Activated CD8-positive, alpha-beta T cell treated with anti-CD3 and anti-CD28 coated beads, Interleukin-2, amount 10 ng/mL, durations not matched to agents 7 days and 5 days (primary cell): ENCODE measurements around the gene METAP1D. TPM values are rescaled to one million over a fixed set of nuclear protein-coding genes. Genes with fewer than 3 reads are reported as not detected.

Experiments
- ATAC-seq: fragments of 150-1000 bp; cut with Tn5 transposase; one replicate; pipeline ENCODE4 v1.10.0; 2021; ENCODE audit warnings: moderate library complexity
- CTCF ChIA-PET: fragments of 350-600 bp; sonication (Branson Sonifier 250); formaldehyde crosslinking; loops from one replicate; lab custom pipeline; 2021; ENCODE audit warnings: antibody characterized with exemption; lab: Charles Lee
- POLR2A ChIA-PET: fragments of 350-600 bp; sonication (Branson Sonifier 250); formaldehyde crosslinking; loops from one replicate; lab custom pipeline; 2021; ENCODE audit warnings: antibody characterized with exemption; lab: Charles Lee
- DNase-seq: peaks from one replicate; pipeline ENCODE4 v3.0.0-alpha.2; 2020
- H3K27ac Mint-ChIP-seq: one replicate; pipeline ENCODE4 v1.8.0; 2021; ENCODE audit warnings: mild to moderate bottlenecking, mixed read lengths
- H3K27me3 Mint-ChIP-seq: one replicate; pipeline ENCODE4 v1.8.0; 2021; ENCODE audit warnings: low read depth, mixed read lengths
- H3K36me3 Mint-ChIP-seq: one replicate; pipeline ENCODE4 v1.8.0; 2021; ENCODE audit warnings: low read depth, mixed read lengths
- H3K4me1 Mint-ChIP-seq: one replicate; pipeline ENCODE4 v1.8.0; 2021; ENCODE audit warnings: low read depth, mixed read lengths
- H3K4me3 Mint-ChIP-seq: one replicate; pipeline ENCODE4 v1.8.0; 2021; ENCODE audit warnings: mild to moderate bottlenecking, mixed read lengths
- H3K9me3 Mint-ChIP-seq: one replicate; pipeline ENCODE4 v1.8.0; 2022; ENCODE audit warnings: mixed read lengths; ENCODE audit not compliant: insufficient read depth
- total RNA-seq, 2 experiments: library from RNA; stranded (reverse); gene quantifications; one replicate each; pipeline ENCODE4 v1.2.3, GENCODE V29; 2021

Gene METAP1D
- total RNA-seq, 2 experiments from 2014 or later, result 3.9 to 6.0 TPM

DNA sequence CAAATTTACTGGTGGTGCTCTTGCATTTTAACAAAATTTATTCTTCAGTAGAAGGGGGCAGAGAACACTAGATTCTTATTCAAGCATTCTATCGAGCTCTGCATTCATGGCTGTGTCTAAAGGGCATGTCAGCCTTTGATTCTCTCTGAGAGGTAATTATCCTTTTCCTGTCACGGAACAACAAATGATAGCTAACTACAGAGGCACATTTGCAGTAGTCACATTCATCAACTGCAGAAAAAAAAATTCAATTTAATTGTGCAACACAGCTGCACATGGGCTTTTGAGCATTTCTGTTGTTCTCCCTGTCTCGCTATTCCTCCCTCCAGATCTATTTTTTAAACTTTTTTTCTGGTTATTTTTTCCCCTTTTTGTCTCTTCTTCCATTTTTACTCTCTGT is 72.5 kb downstream of the METAP1D start:
- Mint-ChIP-seq H3K27ac (no peak overlapping the region), H3K36me3 (no peaks in the 10 kb centered on the region), H3K4me1 (no peaks in the 10 kb centered on the region), H3K4me3 (no peak overlapping the region), H3K9me3 (no peaks in the 10 kb centered on the region), H3K27me3 (peaks cover 13% of the 10 kb centered on the region)
- no peak for DNase-seq
- no peak for ATAC-seq
- ChIA-PET CTCF (interaction anchor here (0.9 to 3.2 kb wide), 3 partner anchors 31 to 389 kb away, joined by 3 to 15 read pairs (median 3); partner anchors contain the start of gene DLX2), POLR2A (no interaction called here)

DNA sequence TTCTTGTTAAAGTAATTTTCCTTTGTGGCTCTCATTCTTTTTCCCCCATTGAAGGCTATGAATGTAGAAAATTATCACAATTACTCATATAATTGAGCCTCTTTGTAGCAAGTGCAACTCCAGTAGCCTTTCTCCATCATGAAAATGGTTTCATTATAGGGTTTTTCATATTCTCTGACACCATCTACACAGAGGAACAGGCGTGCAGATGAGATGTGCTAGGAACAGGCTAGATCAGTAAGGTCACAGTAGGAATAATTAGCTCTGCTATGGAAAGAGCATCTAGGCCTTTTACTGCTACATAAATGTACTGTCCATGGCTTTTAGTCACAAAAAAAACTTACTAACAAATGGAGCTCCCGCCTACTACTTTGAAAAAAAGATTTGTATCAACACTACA is 73.0 kb downstream of the METAP1D start:
- ChIA-PET POLR2A (interaction anchor here (1.5 kb wide), 1 partner anchor 10 kb away, joined by 3 read pairs; no protein-coding TSS in a partner anchor), CTCF (interaction anchor here (0.9 to 3.2 kb wide), 3 partner anchors 30 to 389 kb away, joined by 3 to 15 read pairs (median 3); partner anchors contain the start of gene DLX2)
- H3K27ac Mint-ChIP-seq, result no peak overlapping the region
- ATAC-seq (no peak), DNase-seq (no peak)
- H3K4me3 Mint-ChIP-seq, result no peak overlapping the region
- no peaks in the 10 kb centered on the region for H3K4me1 Mint-ChIP-seq
- no peaks in the 10 kb centered on the region for H3K36me3 Mint-ChIP-seq
- H3K27me3 Mint-ChIP-seq, result peaks cover 13% of the 10 kb centered on the region
- no peaks in the 10 kb centered on the region for H3K9me3 Mint-ChIP-seq

DNA sequence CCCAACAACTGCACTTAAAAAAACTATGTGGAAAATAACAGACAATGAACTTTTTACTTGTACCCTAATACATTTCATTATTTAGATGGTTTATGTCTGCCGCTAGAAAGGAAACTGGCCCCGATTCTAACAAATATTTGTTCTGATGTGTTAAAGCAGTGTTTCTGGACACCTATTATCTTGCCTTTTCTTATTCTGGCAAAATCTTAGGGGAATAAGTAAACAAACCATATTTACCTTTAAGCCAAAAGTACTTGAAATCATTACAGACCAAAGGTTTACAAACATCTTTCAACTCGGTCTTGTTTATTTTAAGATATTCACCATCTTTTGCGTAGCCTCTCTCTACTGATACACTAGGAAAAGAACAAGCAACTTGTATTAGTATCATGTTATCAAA is 73.8 kb downstream of the METAP1D start:
- no peaks in the 10 kb centered on the region for H3K4me1 Mint-ChIP-seq
- peaks cover 19% of the 10 kb centered on the region for H3K27me3 Mint-ChIP-seq
- no peak overlapping the region for H3K27ac Mint-ChIP-seq
- no peaks in the 10 kb centered on the region for H3K36me3 Mint-ChIP-seq
- H3K4me3 Mint-ChIP-seq, result no peak overlapping the region
- ChIA-PET POLR2A (interaction anchor here (1.5 kb wide), 1 partner anchor 10 kb away, joined by 3 read pairs; no protein-coding TSS in a partner anchor), CTCF (interaction anchor here (1.6 to 3.2 kb wide), 2 partner anchors 30 to 388 kb away, joined by 3 to 15 read pairs; partner anchors contain the start of gene DLX2)
- no peaks in the 10 kb centered on the region for H3K9me3 Mint-ChIP-seq
- no peak for ATAC-seq
- no peak for DNase-seq

DNA sequence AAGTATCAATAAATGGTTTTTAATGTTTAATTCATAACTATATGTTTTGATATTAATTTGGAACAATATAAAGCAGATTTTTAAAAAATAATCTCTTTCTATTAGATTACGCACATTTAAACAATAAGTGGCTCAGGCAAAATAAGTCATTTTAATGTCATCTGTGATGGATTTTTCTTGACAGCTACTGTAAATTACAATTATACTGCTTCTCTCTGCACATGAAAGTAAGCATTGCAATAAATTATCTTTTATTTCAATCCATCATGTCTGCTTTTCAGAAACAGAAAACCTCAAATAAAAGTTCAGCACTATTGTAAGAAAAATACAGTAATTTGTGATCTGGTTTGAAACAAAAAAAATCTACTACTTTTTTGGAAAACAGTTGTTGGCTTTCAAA is 74.5 kb downstream of the METAP1D start:
- ChIA-PET POLR2A (interaction anchor here (1.5 kb wide), 1 partner anchor 11 kb away, joined by 3 read pairs; no protein-coding TSS in a partner anchor), CTCF (interaction anchor here (3.2 kb wide), 1 partner anchor 29 kb away, joined by 15 read pairs; the partner anchor contains the start of gene DLX2)
- no peak for DNase-seq
- H3K4me3 Mint-ChIP-seq, result no peak overlapping the region
- no peaks in the 10 kb centered on the region for H3K9me3 Mint-ChIP-seq
- no peaks in the 10 kb centered on the region for H3K36me3 Mint-ChIP-seq
- no peak overlapping the region for H3K27ac Mint-ChIP-seq
- ATAC-seq, result no peak
- H3K27me3 Mint-ChIP-seq, result peaks cover 26% of the 10 kb centered on the region
- H3K4me1 Mint-ChIP-seq, result no peaks in the 10 kb centered on the region

DNA sequence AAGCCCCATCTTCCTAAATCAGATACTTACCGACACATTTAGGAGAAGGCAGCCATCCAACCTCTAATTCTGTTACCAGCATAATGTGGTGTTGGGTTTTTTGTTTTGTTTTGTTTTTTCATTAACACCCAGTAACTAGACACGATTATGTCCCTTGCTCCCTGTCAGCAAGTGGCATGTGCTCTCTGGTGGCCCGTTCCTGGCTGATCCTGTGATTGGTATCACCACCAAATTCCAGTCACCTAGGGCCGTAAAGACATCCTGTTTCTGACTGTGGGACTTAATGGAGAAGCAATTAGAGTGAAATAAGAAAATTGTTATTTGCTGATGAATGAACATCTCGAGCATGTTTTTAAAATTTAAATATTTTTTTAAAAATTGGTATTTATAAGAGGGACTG is 79.7 kb downstream of the METAP1D start:
- Mint-ChIP-seq H3K9me3 (no peaks in the 10 kb centered on the region), H3K4me3 (no peak overlapping the region), H3K4me1 (peaks cover 28% of the 10 kb centered on the region), H3K27me3 (peaks cover 74% of the 10 kb centered on the region), H3K27ac (no peak overlapping the region), H3K36me3 (peaks cover 5% of the 10 kb centered on the region)
- ChIA-PET CTCF (no interaction called here), POLR2A (no interaction called here)
- no peak for DNase-seq
- no peak for ATAC-seq

DNA sequence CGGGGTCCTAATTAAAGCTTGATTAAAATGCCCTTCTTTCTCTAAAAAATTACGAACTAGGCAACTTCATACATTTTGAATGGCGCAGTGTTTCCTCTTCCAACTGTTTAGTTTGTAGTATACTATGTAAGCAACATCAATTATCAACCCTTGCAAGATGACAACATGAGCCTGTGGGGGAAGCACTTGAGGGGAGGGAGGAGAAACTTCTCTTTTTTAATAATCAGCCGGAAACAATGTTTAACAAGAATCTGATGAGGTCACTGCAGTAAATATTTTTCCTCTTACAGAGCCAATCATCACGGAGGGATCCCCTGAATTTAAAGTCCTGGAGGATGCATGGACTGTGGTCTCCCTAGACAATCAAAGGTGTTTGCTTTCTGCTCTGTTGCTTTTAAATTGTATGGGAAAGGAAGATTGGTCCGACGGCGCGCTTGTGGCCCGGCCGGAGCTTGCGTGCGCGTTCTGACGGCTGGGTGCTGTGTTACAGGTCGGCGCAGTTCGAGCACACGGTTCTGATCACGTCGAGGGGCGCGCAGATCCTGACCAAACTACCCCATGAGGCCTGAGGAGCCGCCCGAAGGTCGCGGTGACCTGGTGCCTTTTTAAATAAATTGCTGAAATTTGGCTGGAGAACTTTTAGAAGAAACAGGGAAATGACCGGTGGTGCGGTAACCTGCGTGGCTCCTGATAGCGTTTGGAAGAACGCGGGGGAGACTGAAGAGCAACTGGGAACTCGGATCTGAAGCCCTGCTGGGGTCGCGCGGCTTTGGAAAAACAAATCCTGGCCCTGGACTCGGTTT is 80.3 kb downstream of the METAP1D start:
- H3K4me3 Mint-ChIP-seq, result peak overlapping the region; percentile 12
- H3K27ac Mint-ChIP-seq, result peak overlapping the region; percentile 30
- ChIA-PET POLR2A (no interaction called here), CTCF (no interaction called here)
- H3K36me3 Mint-ChIP-seq, result peaks cover 5% of the 10 kb centered on the region
- ATAC-seq (no peak), DNase-seq (no peak)
- peaks cover 80% of the 10 kb centered on the region for H3K27me3 Mint-ChIP-seq
- H3K9me3 Mint-ChIP-seq, result no peaks in the 10 kb centered on the region
- H3K4me1 Mint-ChIP-seq, result peaks cover 34% of the 10 kb centered on the region

DNA sequence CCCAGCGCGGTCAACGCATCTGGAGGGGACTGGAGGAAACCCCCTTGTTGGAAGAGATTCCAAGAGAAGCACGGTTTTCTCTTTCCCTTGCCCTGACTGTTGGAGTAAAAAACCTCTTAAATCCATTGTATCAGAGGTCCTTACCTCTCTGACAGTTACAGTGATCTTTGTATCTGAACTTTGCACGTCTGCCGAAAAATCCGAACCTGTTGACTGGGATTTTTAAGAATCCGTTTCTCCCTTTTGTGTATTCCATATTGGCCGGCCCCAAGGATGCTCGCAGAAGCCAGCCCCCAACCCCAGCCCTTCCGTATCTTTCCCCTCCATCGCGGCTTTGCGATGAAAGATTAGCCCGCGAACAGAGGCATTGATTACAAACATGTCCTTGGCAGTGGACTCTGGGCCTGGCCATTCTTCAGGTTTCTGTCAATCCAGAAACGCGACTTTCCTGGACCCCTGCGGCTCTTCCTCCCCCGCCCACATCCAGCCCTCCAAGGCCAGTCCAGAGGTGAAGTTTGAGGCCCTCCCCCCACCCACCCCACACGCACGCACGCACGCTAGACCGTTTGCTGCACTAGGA is 81.0 kb downstream of the METAP1D start:
- CTCF ChIA-PET, result interaction anchor here (3.4 to 3.7 kb wide), 2 partner anchors 23 to 377 kb away, joined by 8 to 37 read pairs; partner anchors contain the start of gene DLX2
- Mint-ChIP-seq H3K27ac (no peak overlapping the region), H3K27me3 (peaks cover 83% of the 10 kb centered on the region), H3K4me3 (peak overlapping the region; percentile 12), H3K36me3 (peaks cover 7% of the 10 kb centered on the region), H3K9me3 (no peaks in the 10 kb centered on the region), H3K4me1 (peaks cover 41% of the 10 kb centered on the region)
- ATAC-seq (no peak), DNase-seq (no peak)
- POLR2A ChIA-PET, result no interaction called here

DNA sequence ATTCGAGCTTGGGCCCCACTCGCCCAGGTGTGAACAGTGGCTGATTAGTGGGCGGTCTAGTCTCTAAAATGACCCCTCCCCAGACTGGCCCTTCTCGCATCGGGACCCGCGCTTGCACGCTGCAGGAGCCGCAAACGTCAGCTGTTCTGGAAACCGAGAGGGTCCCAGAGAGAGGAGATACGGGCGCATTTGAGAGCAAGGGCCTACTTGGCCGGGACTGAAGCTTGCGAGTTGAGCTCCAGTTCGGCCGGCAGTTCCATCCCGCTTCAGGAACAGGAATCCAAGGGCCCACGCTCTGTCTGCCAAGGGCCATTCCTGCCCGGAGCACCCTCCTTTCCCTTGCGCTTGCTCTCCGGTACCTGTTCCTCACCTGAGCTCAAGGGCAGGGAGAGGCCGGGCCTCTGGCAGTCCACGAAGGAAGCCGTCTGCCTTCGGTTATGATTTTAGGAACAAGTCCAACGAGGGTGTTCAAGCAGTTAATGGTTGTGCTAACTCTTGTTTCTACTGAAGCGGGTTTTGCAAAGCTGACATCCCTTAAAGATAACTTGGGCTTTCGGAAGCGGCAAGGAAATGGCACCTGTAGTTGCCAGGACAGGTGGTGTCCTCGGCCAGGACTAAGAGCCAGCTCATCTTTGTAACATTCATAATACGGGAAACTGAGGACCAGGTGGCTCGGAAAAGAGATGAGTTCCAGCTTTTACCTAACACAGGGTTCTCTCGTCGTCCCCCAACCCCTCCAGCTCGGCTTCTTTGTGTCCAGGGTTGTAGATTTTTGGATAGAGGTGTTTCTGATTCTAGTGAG is 81.7 kb downstream of the METAP1D start:
- peak overlapping the region; percentile 12 for H3K4me3 Mint-ChIP-seq
- POLR2A ChIA-PET, result no interaction called here
- no peak for DNase-seq
- CTCF ChIA-PET, result interaction anchor here (1.4 to 3.7 kb wide), 5 partner anchors 15 to 483 kb away, joined by 4 to 37 read pairs (median 8); partner anchors contain the start of gene DLX2
- H3K27me3 Mint-ChIP-seq, result peaks cover 84% of the 10 kb centered on the region
- no peak overlapping the region for H3K27ac Mint-ChIP-seq
- H3K4me1 Mint-ChIP-seq, result peaks cover 45% of the 10 kb centered on the region
- no peaks in the 10 kb centered on the region for H3K9me3 Mint-ChIP-seq
- no peak for ATAC-seq
- peaks cover 7% of the 10 kb centered on the region for H3K36me3 Mint-ChIP-seq

DNA sequence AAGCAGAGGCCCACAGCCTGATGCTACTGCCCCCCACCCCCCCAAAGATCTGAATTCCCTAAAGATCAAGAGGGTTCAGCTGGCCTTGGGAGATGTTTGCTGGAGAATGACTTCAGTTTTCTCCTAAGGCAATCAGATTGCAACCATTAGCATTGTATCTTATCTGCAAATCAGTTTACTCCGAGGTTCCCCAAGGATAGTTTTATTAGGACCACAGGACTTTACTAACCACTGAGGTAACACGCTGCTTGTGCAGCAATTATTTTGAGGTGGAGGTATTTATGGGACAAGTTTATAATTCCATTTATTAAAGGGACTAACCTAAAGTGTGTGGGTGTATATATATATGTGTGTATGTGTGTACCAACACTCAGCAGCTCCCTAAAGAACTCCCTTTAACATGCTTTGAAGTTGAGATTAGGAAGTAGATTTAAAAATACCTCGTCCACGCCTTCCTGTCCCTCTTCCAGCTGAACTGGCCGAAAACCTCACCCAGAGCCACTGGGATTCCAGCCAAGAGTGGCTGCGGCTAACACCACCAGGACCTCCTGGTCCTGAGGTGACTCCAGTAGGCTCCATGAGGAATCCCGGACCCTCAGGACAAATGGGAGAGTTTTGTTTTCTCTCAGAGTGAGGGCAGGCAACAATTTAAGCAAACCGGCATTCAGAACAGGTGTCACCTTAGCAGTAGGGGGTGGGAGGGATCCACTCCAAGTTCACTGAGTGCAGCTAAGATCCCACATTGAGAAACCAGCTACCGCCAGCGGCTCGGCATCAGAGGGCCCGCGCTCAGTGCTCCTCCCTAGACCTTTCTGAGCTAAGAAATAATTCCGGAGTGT is 82.6 kb downstream of the METAP1D start:
- CTCF ChIA-PET, result interaction anchor here (0.9 to 3.7 kb wide), 8 partner anchors 9 to 484 kb away, joined by 3 to 37 read pairs (median 5); partner anchors contain the start of gene DLX2
- no peak for ATAC-seq
- Mint-ChIP-seq H3K27ac (no peak overlapping the region), H3K9me3 (no peaks in the 10 kb centered on the region), H3K4me1 (peaks cover 54% of the 10 kb centered on the region), H3K36me3 (peaks cover 8% of the 10 kb centered on the region), H3K27me3 (peaks cover 88% of the 10 kb centered on the region), H3K4me3 (peak overlapping the region; percentile 12)
- DNase-seq, result no peak
- POLR2A ChIA-PET, result no interaction called here

DNA sequence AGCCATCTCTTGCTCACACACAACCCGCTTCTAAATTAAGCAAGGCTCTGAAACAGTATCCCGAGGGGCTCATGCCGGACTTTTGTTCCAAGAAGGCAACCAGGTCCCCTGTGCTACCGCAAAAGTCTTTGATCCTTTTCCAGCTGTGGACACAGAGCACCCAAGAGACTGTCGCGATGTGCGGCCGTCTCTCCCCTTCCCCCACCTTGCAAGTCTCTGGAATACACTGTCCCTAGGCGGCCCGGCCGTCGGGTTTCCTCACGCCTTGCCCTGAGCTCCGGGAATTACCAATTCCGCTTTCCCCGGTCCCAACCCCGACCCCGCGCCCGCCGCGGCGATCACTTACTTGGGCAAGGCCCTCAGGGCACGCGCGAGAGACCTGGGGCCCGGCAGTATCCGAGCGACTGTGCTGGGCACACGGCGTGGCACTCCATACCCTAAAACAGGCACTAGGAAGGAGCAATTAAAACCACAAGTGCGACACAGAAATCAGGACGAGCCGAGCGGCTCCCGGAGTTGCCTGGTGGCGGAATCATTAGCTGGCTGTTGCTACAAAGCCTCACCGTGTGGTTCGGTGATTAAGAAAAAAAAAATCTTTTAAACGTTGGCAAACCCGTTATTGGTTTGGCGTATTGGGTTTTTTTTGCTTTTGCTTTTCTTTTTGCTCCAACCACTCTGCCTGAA is 83.3 kb downstream of the METAP1D start:
- H3K4me1 Mint-ChIP-seq, result peaks cover 61% of the 10 kb centered on the region
- peaks cover 14% of the 10 kb centered on the region for H3K36me3 Mint-ChIP-seq
- H3K9me3 Mint-ChIP-seq, result no peaks in the 10 kb centered on the region
- peak overlapping the region; percentile 60 for H3K27ac Mint-ChIP-seq
- peak overlapping the region; percentile 67 for H3K4me3 Mint-ChIP-seq
- CTCF ChIA-PET, result interaction anchor here (0.9 to 3.7 kb wide), 7 partner anchors 8 to 380 kb away, joined by 3 to 37 read pairs (median 6); partner anchors contain the start of gene DLX2
- DNase-seq (no peak), ATAC-seq (no peak)
- peaks cover 92% of the 10 kb centered on the region for H3K27me3 Mint-ChIP-seq
- POLR2A ChIA-PET, result no interaction called here
